ENCODE measurements around the gene DPH2. TPM values are rescaled to one million over a fixed set of nuclear protein-coding genes. Genes with fewer than 3 reads are reported as not detected.

The DPH2 gene
- total and polyA plus RNA-seq, 10 of the 15 experiments (the other 5 are each of a cell fraction or from before 2014, with no cell fraction given) = 13.1 to 82.9 (median 52.0) TPM

DNA sequence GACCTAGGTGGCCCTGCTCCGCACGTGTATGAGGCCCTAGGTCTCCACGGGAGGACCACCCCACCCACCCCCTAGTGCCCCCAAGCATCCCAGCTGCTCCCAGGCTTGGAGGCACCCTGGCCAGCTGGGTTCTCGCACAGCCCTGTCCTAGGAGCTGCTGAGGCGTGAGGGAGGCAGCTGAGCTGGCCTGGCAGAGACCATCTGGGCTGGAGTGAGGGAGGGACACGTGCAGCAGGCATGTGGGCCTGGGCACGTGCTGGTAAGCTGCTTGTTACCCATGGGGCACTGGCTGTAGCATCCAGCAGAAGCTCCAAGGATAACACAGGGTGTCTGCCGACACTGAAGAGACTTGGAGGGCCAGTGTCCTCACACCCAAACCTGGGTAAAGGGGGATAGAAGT lies 51.3 kb downstream of the DPH2 start (continued):
- TF ChIP-seq IRF4 (IDR thresholded peaks at IDR 0.05; ENCODE audit: low read depth, low read length) = no peak
- no peak for TF ChIP-seq NFYB (IDR thresholded peaks at IDR 0.05; ENCODE audit: insufficient read depth, low read depth, low read length)
- no peak for TF ChIP-seq YBX1 (IDR thresholded peaks at IDR 0.05)
- TF ChIP-seq CHD4 (IDR thresholded peaks at IDR 0.05) = no peak
- TF ChIP-seq PRDM15 (CRISPR knock-in tag; IDR thresholded peaks at IDR 0.05) = no peak
- TF ChIP-seq CBX3 (IDR thresholded peaks at IDR 0.05; ENCODE audit: borderline replicate concordance, low read depth) = no peak
- no peak for TF ChIP-seq SIN3A (IDR thresholded peaks at IDR 0.05; ENCODE audit: low read depth, low read length)

DNA sequence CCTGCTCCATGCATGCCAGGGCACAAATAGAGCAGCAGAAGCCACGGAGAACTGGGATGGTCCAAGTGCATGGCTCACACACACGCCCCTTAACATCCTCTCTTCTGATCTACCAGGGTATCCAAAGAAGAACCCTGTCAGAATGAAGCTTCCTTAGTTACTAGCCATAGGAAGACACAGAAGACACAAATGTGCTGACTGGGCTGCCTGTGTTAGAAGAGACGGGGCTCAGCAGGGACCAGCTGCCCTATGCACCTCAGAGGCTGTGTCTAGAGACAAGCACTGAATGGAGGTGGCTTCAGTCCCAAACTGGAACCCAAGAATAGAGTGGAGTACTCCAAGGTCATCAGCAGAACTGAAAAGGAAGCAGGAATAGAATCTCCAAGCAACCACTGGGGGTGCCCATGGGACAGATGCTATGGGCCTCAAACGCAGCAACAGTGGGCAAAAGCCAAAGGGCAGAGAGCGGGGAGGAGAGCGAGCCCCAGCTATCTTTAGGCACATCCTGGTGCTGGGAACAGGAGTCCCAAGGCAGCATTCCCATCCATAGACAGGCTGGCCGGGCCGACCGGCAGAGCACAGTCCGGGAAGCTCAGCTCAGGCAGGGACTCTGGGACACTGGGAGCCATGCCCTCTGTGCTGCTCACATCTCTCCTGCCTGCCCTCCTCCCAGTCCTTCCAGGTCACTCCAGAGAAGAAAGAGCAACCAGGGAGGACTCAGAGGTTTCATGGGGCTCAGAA lies 51.9 kb downstream of the DPH2 start:
- FAIRE-seq = no peak
- no TSS peak for BruUV-seq (replicated peaks)
- TF ChIP-seq MYB (IDR thresholded peaks at IDR 0.05; ENCODE audit: borderline replicate concordance, low read depth, low read length) (no peak), NR2C1 (IDR thresholded peaks at IDR 0.05) (no peak), NFIC (IDR thresholded peaks at IDR 0.05; ENCODE audit: low read depth, low read length) (no peak), ZNF274 (IDR thresholded peaks at IDR 0.05; ENCODE audit: insufficient read depth, insufficient read length) (no peak), MEF2A (IDR thresholded peaks at IDR 0.05; ENCODE audit: insufficient read depth, low read depth, low read length) (no peak), TCF3 (IDR thresholded peaks at IDR 0.05; ENCODE audit: borderline replicate concordance, insufficient read depth, low read depth, low read length) (no peak)
- TF ChIP-seq, protein P1, sequence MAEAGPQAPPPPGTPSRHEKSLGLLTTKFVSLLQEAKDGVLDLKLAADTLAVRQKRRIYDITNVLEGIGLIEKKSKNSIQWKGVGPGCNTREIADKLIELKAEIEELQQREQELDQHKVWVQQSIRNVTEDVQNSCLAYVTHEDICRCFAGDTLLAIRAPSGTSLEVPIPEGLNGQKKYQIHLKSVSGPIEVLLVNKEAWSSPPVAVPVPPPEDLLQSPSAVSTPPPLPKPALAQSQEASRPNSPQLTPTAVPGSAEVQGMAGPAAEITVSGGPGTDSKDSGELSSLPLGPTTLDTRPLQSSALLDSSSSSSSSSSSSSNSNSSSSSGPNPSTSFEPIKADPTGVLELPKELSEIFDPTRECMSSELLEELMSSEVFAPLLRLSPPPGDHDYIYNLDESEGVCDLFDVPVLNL (IDR thresholded peaks at IDR 0.05; ENCODE audit: low read depth, low read length) = no peak
- RAD21 ChIA-PET (ENCODE audit: unreplicated experiment) = interaction anchor here (1.0 kb wide), 1 partner anchor 15 kb away, joined by 3 read pairs; no protein-coding TSS in a partner anchor
- no peak overlapping the region for H3K27ac ChIP-seq (ENCODE audit: control insufficient read depth, insufficient read depth)
- SMC1A ChIA-PET (ENCODE audit: uncharacterized antibody, unreplicated experiment) = no interaction called here
- H3K9ac ChIP-seq (ENCODE audit: control insufficient read depth, insufficient read depth, low read length) = no peak overlapping the region
- CTCF ChIA-PET = interaction anchor here (0.7 to 2.9 kb wide), 4 partner anchors 17 to 410 kb away, joined by 3 to 9 read pairs (median 4); no protein-coding TSS in a partner anchor
- H3K4me2 ChIP-seq (ENCODE audit: control insufficient read depth, insufficient read depth) = no peak overlapping the region
- no peaks in the 10 kb centered on the region for H4K20me1 ChIP-seq (ENCODE audit: control insufficient read depth, insufficient read depth)
- in situ Hi-C loops (cut with MboI) = no loop called here
- no peak overlapping the region for H2AFZ ChIP-seq (ENCODE audit: control insufficient read depth, low read depth, low read length)
- H3K4me3 ChIP-seq = no peak overlapping the region
- H3K36me3 ChIP-seq (ENCODE audit: control insufficient read depth in 2 of 2, insufficient read depth in 2 of 2, low read length in 1 of 2) = no peaks in the 10 kb centered on the region
- H3K27me3 ChIP-seq (replicated peaks in 1 of 2; ENCODE audit: control insufficient read depth in 2 of 2, insufficient read depth in 2 of 2, low read length in 1 of 2) = no peaks in the 10 kb centered on the region
- no peak for ATAC-seq
- DNase-seq (ENCODE audit: low read depth, low spot score) = no peak
- H3K9me3 ChIP-seq (replicated peaks; ENCODE audit: control insufficient read depth, insufficient read depth, low read length) = no peaks in the 10 kb centered on the region
- POLR2A ChIA-PET = interaction anchor here (0.6 to 0.8 kb wide), 2 partner anchors 19 to 46 kb away, joined by 3 read pairs; no protein-coding TSS in a partner anchor
- intact Hi-C loops (cut with micrococcal nuclease; ENCODE audit: unreplicated experiment) = no loop called here
- 55% methylated on average over 10 of the region's 10 CpGs for WGBS (ENCODE audit: insufficient coverage, insufficient replicate concordance, low lambda C conversion rate, missing lambda C conversion rate)
- H3K79me2 ChIP-seq (ENCODE audit: control insufficient read depth, insufficient read depth, low read length) = no peaks in the 10 kb centered on the region
- peaks cover 4% of the 10 kb centered on the region; the same call in 1 of the 2 replicates for H3K4me1 ChIP-seq (ENCODE audit: control insufficient read depth, insufficient read depth, low read length)

All from GM12878 (cell line).